ENCODE results near the gene SLC9C1.

- TF ChIP-seq POLR2A (IDR thresholded peaks at IDR 0.05) (no peak), CTCF (IDR thresholded peaks at IDR 0.05) (no peak), POLR2AphosphoS5 (IDR thresholded peaks at IDR 0.05) (no peak), EP300 (IDR thresholded peaks at IDR 0.05; ENCODE audit: low read depth) (no peak)
Observed at GRCh38 chr3:112341386-112341785, 47.4 kb upstream of the SLC9C1 start.
